KMS-11 (cell line): Measurements from ENCODE around the gene CLIC6.

Experiments
- H2AFZ ChIP-seq: fragments of 200-600 bp; sonication (generic); 2 replicates; pipeline ENCODE4 v1.6.1; 2016; ENCODE audit warnings: antibody characterized with exemption, mixed run types, low read depth
- H3K27ac ChIP-seq: fragments of 200-600 bp; sonication (generic); 2 replicates; pipeline ENCODE4 v1.6.1; 2016; ENCODE audit warnings: mild to moderate bottlenecking, mixed run types
- H3K27me3 ChIP-seq: fragments of 200-600 bp; sonication (generic); 2 replicates; pipeline ENCODE4 v1.6.1; 2017; ENCODE audit warnings: mild to moderate bottlenecking, low read depth, mixed run types, moderate library complexity; ENCODE audit not compliant: insufficient read depth
- H3K36me3 ChIP-seq: fragments of 200-600 bp; sonication (generic); 2 replicates; pipeline ENCODE4 v1.6.1; 2017; ENCODE audit warnings: mild to moderate bottlenecking, mixed run types; ENCODE audit not compliant: insufficient read depth
- H3K4me1 ChIP-seq: fragments of 200-600 bp; sonication (generic); 2 replicates; pipeline ENCODE4 v1.6.1; 2016; ENCODE audit warnings: mild to moderate bottlenecking, low read depth, mixed run types; ENCODE audit not compliant: poor library complexity, severe bottlenecking
- H3K4me2 ChIP-seq: fragments of 200-600 bp; sonication (generic); 2 replicates; pipeline ENCODE4 v1.7.0; 2016; ENCODE audit warnings: mild to moderate bottlenecking, mixed run types
- H3K4me3 ChIP-seq: fragments of 200-600 bp; sonication (generic); IDR thresholded peaks from 2 replicates; pipeline ENCODE4 v1.6.1; 2017; ENCODE audit warnings: low read depth, low read length, mixed read lengths; ENCODE audit not compliant: insufficient read depth
- H3K79me2 ChIP-seq: fragments of 200-600 bp; sonication (generic); 2 replicates; pipeline ENCODE4 v1.6.1; 2016; ENCODE audit warnings: low read depth, mixed run types; ENCODE audit not compliant: insufficient read depth
- H3K9ac ChIP-seq: fragments of 200-600 bp; sonication (generic); 2 replicates; pipeline ENCODE4 v1.6.1; 2016; ENCODE audit warnings: mild to moderate bottlenecking, mixed run types
- H4K20me1 ChIP-seq: fragments of 200-600 bp; sonication (generic); 2 replicates; pipeline ENCODE4 v1.6.1; 2016; ENCODE audit warnings: mild to moderate bottlenecking, mixed run types; ENCODE audit not compliant: insufficient read depth
- CTCF ChIP-seq: fragments of 200-600 bp; sonication (generic); conservative IDR thresholded peaks from 2 replicates; pipeline ENCODE4 v1.6.1; 2017; ENCODE audit warnings: low read depth, mild to moderate bottlenecking, antibody characterized with exemption, low read length, moderate library complexity, mixed read lengths

CLIC6 gene

DNA sequence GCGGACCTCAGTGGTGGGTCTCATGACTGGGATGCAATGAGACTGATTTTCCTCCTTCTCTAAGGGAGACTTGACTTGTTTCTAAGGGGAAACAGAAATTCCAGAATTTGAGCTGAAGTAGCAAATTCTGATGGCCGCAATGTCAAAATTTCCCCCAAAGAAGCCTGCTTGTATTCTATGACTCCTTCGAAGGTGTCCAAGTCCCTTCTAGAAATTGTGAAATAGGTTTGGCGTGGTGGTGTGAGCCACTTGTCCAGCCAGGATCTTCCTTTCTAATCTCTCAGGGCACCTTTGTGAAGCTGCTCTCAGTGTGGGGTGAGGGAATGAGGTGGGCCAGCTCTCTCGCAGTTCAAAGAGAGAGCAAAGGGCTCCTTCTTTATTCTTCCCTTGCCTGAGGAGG is 19.9 kb downstream of the CLIC6 start:
- no peak overlapping the region for H3K4me3 ChIP-seq
- no peaks in the 10 kb centered on the region for H3K79me2 ChIP-seq
- no peaks in the 10 kb centered on the region for H3K36me3 ChIP-seq
- no peaks in the 10 kb centered on the region for H3K4me1 ChIP-seq
- TF ChIP-seq CTCF: no peak
- H3K9ac ChIP-seq: no peak overlapping the region
- no peak overlapping the region for H2AFZ ChIP-seq
- H3K27ac ChIP-seq: no peak overlapping the region
- H3K27me3 ChIP-seq: no peaks in the 10 kb centered on the region
- no peaks in the 10 kb centered on the region for H4K20me1 ChIP-seq
- H3K4me2 ChIP-seq: no peak overlapping the region

DNA sequence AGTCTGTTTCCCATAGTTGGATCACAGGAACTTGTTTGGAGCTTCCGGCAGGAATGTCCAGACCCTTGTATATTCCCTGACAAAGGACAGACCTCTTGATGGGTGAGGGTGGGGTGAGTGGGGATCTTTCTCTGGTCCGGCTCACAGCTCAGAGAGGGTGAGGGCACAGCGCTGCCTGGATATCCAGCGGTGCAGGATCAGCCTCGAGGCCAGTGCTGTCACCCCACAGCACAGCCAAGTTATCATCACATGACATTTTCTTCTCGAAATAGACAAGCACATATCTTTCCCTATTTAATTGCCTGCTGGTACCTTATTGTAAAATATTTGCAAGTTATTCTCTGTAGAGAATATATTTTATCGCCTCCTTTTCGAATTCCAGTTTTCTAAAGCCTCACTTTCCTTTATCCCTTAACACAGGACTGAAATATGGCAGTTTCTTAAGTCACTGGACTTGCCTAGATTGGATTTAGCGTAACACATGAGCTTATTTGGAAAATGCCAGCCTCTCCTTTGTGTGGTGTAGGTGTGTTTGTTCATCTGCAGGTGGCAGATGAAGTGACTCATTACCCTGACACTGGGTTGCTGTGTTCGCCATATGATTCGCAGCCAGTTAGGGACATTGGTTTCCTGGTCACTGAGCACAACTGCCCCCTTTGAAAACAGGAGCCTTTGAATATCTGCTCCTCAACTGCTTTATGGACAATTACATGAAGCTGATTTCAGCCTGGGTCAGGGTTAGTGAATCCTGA is 21.4 kb downstream of the CLIC6 start:
- no peak overlapping the region for H3K9ac ChIP-seq
- TF ChIP-seq CTCF: no peak
- H4K20me1 ChIP-seq: no peaks in the 10 kb centered on the region
- H3K4me3 ChIP-seq: no peak overlapping the region
- H2AFZ ChIP-seq: no peak overlapping the region
- H3K27ac ChIP-seq: no peak overlapping the region
- H3K4me2 ChIP-seq: no peak overlapping the region
- no peaks in the 10 kb centered on the region for H3K4me1 ChIP-seq
- H3K79me2 ChIP-seq: no peaks in the 10 kb centered on the region
- no peaks in the 10 kb centered on the region for H3K27me3 ChIP-seq
- H3K36me3 ChIP-seq: no peaks in the 10 kb centered on the region

DNA sequence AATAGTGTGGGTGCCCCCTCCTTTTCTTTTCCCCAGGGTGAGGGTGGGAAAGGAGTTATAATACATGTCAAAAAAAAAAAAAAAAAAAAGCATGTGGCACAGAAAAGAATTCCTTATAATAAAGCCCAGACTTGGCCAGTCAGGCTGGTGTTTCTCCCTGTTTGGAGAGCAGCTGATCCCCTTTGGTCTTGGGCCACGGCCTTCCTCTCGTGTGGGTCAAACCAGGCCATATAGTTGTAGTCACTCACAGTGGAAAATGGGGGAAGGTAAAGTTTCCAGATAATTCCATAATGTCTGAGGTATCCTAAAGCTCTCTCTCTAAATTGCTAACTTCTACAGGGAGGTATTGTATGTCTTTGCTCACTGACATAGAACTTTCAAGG is 22.0 kb downstream of the CLIC6 start:
- H3K4me1 ChIP-seq: peaks cover 3% of the 10 kb centered on the region
- H3K9ac ChIP-seq: no peak overlapping the region
- no peak overlapping the region for H3K4me2 ChIP-seq
- no peaks in the 10 kb centered on the region for H3K79me2 ChIP-seq
- no peak overlapping the region for H2AFZ ChIP-seq
- no peak overlapping the region for H3K4me3 ChIP-seq
- no peaks in the 10 kb centered on the region for H3K27me3 ChIP-seq
- no peak overlapping the region for H3K27ac ChIP-seq
- TF ChIP-seq CTCF: no peak
- no peaks in the 10 kb centered on the region for H4K20me1 ChIP-seq
- no peaks in the 10 kb centered on the region for H3K36me3 ChIP-seq

DNA sequence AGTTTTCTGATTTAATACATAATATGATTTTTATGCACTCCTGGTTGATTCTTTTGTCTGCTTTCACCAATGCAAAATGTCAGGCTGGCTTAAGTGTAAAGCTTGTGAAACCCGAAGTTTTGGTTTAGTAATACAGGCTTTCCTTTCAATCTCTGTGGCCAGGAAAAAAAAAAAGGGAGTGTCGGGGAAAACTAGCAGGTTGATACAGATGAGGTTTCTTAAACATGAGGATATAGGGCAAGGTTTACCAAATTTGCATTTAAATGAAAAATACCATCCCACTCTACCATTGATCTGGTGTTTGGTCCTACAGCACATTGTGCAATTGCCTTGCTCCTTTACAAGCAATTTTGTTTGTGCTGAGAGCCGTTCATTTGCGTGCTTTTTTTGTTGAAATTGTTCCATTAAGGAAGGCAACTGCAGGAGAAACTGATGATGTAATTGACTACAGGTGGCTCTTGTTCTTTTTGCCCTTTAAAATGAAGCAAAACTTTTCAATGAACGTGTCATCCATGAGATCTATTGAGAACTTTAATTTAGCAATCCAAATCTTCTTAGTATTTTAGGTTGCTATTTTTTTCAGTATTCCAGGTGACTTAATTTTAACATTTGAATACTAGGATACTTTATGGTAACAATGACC is 22.7 kb downstream of the CLIC6 start:
- no peaks in the 10 kb centered on the region for H3K79me2 ChIP-seq
- no peaks in the 10 kb centered on the region for H3K27me3 ChIP-seq
- no peak overlapping the region for H3K4me2 ChIP-seq
- no peak overlapping the region for H3K9ac ChIP-seq
- TF ChIP-seq CTCF: no peak
- H3K4me3 ChIP-seq: no peak overlapping the region
- H3K27ac ChIP-seq: no peak overlapping the region
- no peaks in the 10 kb centered on the region for H4K20me1 ChIP-seq
- no peak overlapping the region for H2AFZ ChIP-seq
- peaks cover 3% of the 10 kb centered on the region for H3K4me1 ChIP-seq
- no peaks in the 10 kb centered on the region for H3K36me3 ChIP-seq
